Measurements from ENCODE around the gene FBXO31. TPM values are rescaled to one million over a fixed set of nuclear protein-coding genes. Genes with fewer than 3 reads are reported as not detected.

The FBXO31 gene
- total and polyA plus RNA-seq, 2 donors (not counting 1 experiment from before 2014, with no cell fraction given), result 17.8 to 32.9 TPM

DNA sequence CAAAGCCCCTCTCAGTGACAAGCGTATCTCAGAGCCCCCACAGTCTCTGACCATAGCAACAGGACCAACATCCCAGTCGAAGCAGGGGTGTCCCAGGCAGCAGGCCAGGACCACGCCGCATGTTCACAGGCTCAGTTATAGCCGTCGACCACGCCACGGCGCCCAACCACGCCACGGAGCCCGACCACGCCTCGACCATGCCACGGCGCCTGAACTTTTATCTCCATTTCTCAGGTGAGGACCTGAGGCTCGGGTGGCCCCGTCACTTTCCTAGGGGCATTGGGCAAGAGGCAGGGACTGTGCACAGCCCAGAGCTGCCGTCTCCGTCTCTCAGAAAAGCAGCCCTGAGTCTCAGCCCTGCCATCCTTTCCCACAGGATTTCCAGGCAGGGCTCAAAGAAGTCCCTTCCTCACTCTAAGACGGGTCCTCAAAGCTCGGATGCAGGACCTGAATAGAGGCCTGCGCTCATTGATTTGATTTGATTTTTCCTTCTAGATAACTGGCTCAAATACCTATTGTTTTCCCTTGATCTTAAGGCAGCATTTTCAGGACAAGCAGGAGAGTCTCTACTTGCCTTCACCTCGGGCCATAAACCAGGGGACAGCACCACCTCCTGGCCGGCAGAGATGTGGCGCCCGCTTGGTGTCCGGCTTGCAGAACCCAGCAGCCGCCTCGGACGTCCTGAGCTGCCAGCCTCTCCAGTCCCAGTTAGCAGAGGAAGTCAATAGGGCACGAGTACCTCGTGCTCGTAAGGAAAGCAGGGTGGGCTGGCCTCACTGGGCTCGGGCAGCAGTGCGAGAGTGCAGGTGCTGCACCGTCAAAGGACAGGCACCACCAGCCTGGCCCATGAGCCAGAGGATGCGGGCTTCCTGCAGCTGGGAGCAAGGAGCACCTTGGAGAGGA is 105.1 kb downstream of the FBXO31 start:
- Mint-ChIP-seq H3K4me1 (no peaks in the 10 kb centered on the region), H3K9me3 (ENCODE audit: insufficient read depth) (no peaks in the 10 kb centered on the region), H3K27me3 (peaks cover 11% of the 10 kb centered on the region), H3K4me3 (no peak overlapping the region), H3K27ac (no peak overlapping the region)
- DNase-seq (peak; percentile 51), ATAC-seq (ENCODE audit: low read depth) (peak; percentile 36)
- H3K9ac ChIP-seq (ENCODE audit: low read length), result no peak overlapping the region
- CTCF ChIA-PET, result interaction anchor here (1.0 to 1.9 kb wide), 2 partner anchors 10 to 714 kb away, joined by 3 to 8 read pairs; no protein-coding TSS in a partner anchor
- no peaks in the 10 kb centered on the region for H3K9me3 ChIP-seq (ENCODE audit: control extremely low read depth in 1 of 3, control insufficient read depth in 2 of 3, insufficient read depth in 1 of 3, low read length in 2 of 3)
- peaks cover 0 to 3% (median 0%) of the 10 kb centered on the region in 4 experiments for H3K27me3 ChIP-seq (replicated peaks in 1 of 4; ENCODE audit: control extremely low read depth in 1 of 4, control insufficient read depth in 3 of 4, insufficient read depth in 4 of 4, low read length in 3 of 4)
- intact Hi-C loops (cut with micrococcal nuclease), result no loop called here
- no peak overlapping the region for H3K4me2 ChIP-seq (replicated peaks; ENCODE audit: low read depth, low read length, poor library complexity, severe bottlenecking)
- H3K4me3 ChIP-seq (ENCODE audit: control extremely low read depth in 1 of 5, extremely low read depth in 1 of 5, insufficient read depth in 1 of 5, low read depth in 2 of 5, low read length in 4 of 5), result no peak overlapping the region
- POLR2A ChIA-PET, result no interaction called here
- peak; percentile 66 for TF ChIP-seq CTCF (IDR thresholded peaks at IDR 0.05)
- no peak for TF ChIP-seq EZH2 (IDR thresholded peaks at IDR 0.05; ENCODE audit: borderline replicate concordance, insufficient read depth, low read depth, low read length, poor library complexity, severe bottlenecking)
- H4K20me1 ChIP-seq (ENCODE audit: control insufficient read depth, insufficient read depth, low read length, poor library complexity, severe bottlenecking), result no peaks in the 10 kb centered on the region
- H3K4me1 ChIP-seq (ENCODE audit: control insufficient read depth in 2 of 2, insufficient read depth in 2 of 2, low read length in 2 of 2), result no peaks in the 10 kb centered on the region
- no peak overlapping the region for H3K27ac ChIP-seq (ENCODE audit: low read length in 2 of 2)
- no peaks in the 10 kb centered on the region for H3K79me2 ChIP-seq (ENCODE audit: control insufficient read depth, insufficient read depth, low read length)
- H3K36me3 ChIP-seq (replicated peaks in 1 of 2; ENCODE audit: control extremely low read depth in 1 of 2, control insufficient read depth in 1 of 2, extremely low read depth in 1 of 2, insufficient read depth in 2 of 2, low read length in 1 of 2), result no peaks in the 10 kb centered on the region
- 58% methylated on average over 38 of the region's 38 CpGs for WGBS (ENCODE audit: insufficient coverage)
- peak overlapping the region; percentile 51 for H2AFZ ChIP-seq (ENCODE audit: insufficient read depth, low read depth, low read length, poor library complexity, severe bottlenecking)

Other genes with a start within 250 kb of the FBXO31 start
- 2.3 and 2.5 TPM in 2 replicates for gene C16orf95, start 66.4 kb downstream of the FBXO31 start, total RNA-seq
- 1.5 and 1.9 TPM in 2 replicates for gene C16orf95, start 66.4 kb downstream of the FBXO31 start, polyA plus RNA-seq
- 72.7 TPM in 2 replicates for gene MAP1LC3B, start 8.6 kb upstream of the FBXO31 start, total RNA-seq
- 75.8 and 92.2 TPM in 2 replicates for gene MAP1LC3B, start 8.6 kb upstream of the FBXO31 start, polyA plus RNA-seq
- 4.4 and 6.3 TPM in 2 replicates for gene ZCCHC14, start 109.2 kb upstream of the FBXO31 start, total RNA-seq
- 0.70 and 1.2 TPM in 2 replicates for gene ZCCHC14, start 109.2 kb upstream of the FBXO31 start, polyA plus RNA-seq
- not detected in 2 replicates for gene JPH3, start 218.7 kb upstream of the FBXO31 start, total RNA-seq
- not detected in 2 replicates for gene JPH3, start 218.7 kb upstream of the FBXO31 start, polyA plus RNA-seq